HepG2 (cell line): ENCODE data around the gene ABHD12. TPM values are rescaled to one million over a fixed set of nuclear protein-coding genes. Genes with fewer than 3 reads are reported as not detected.
A peak's percentile ranks its signal among the peaks of the same experiment; 100 is the strongest.

Source experiments
- BRD4 ChIP-seq: sonication (generic); formaldehyde crosslinking; IDR thresholded peaks from 2 replicates; pipeline ENCODE4 v1.4.0; 2020; ENCODE audit warnings: missing genetic modification reagents
- CHCHD3 ChIP-seq: sonication (generic); formaldehyde crosslinking; IDR thresholded peaks from 2 replicates; pipeline ENCODE4 v1.8.0; 2022; ENCODE audit warnings: mild to moderate bottlenecking, missing genetic modification reagents, moderate library complexity
- DMAP1 ChIP-seq: IDR thresholded peaks from 2 replicates; pipeline ENCODE4 v1.6.1; 2016
- FOXJ3 ChIP-seq: sonication (generic); formaldehyde crosslinking; IDR thresholded peaks from 2 replicates; pipeline ENCODE4 v1.4.0; 2020; ENCODE audit warnings: missing genetic modification reagents, mild to moderate bottlenecking, borderline replicate concordance
- JDP2 ChIP-seq: sonication (generic); formaldehyde crosslinking; IDR thresholded peaks from 2 replicates; pipeline ENCODE4 v1.8.1; 2022; ENCODE audit warnings: missing genetic modification reagents, borderline replicate concordance
- KLF12 ChIP-seq: sonication (generic); formaldehyde crosslinking; IDR thresholded peaks from 2 replicates; pipeline ENCODE4 v1.4.0; 2020; ENCODE audit warnings: missing genetic modification reagents, borderline replicate concordance
- NCOA1 ChIP-seq: sonication (generic); formaldehyde crosslinking; IDR thresholded peaks from 2 replicates; pipeline ENCODE4 v1.9.0; 2021; ENCODE audit warnings: missing genetic modification reagents
- POGZ ChIP-seq: sonication (generic); formaldehyde crosslinking; IDR thresholded peaks from 2 replicates; pipeline ENCODE4 v1.4.0; 2020; ENCODE audit warnings: mild to moderate bottlenecking, missing genetic modification reagents
- SAFB2 ChIP-seq: sonication (generic); formaldehyde crosslinking; IDR thresholded peaks from 2 replicates; pipeline ENCODE4 v1.5.1; 2020; ENCODE audit warnings: missing genetic modification reagents, low read depth, mild to moderate bottlenecking, borderline replicate concordance
- SP4 ChIP-seq: sonication (generic); formaldehyde crosslinking; IDR thresholded peaks from 2 replicates; pipeline ENCODE4 v1.8.1; 2023; ENCODE audit warnings: mild to moderate bottlenecking, missing genetic modification reagents
- SRSF1 ChIP-seq: fragments of 200-400 bp; formaldehyde crosslinking; optimal IDR thresholded peaks from 2 replicates; pipeline ENCODE3; 2017; ENCODE audit warnings: mild to moderate bottlenecking, low read depth, low read length, moderate library complexity
- THYN1 ChIP-seq: sonication (generic); formaldehyde crosslinking; IDR thresholded peaks from 2 replicates; pipeline ENCODE4 v1.8.1; 2023; ENCODE audit warnings: low read depth, mild to moderate bottlenecking, moderate library complexity, missing genetic modification reagents, borderline replicate concordance
- ZNF34 ChIP-seq: sonication (generic); formaldehyde crosslinking; IDR thresholded peaks from 2 replicates; pipeline ENCODE4 v1.4.0; 2020; ENCODE audit warnings: mild to moderate bottlenecking, missing genetic modification reagents, borderline replicate concordance
- ZNF432 ChIP-seq: sonication (generic); formaldehyde crosslinking; IDR thresholded peaks from 2 replicates; pipeline ENCODE4 v1.5.0; 2020; ENCODE audit warnings: missing genetic modification reagents, mild to moderate bottlenecking, borderline replicate concordance
- ZNF441 ChIP-seq: sonication (generic); formaldehyde crosslinking; IDR thresholded peaks from 2 replicates; pipeline ENCODE4 v1.7.0; 2021; ENCODE audit warnings: missing genetic modification reagents, borderline replicate concordance
- ZNF83 ChIP-seq: sonication (generic); formaldehyde crosslinking; IDR thresholded peaks from 2 replicates; pipeline ENCODE4 v1.4.0; 2020; ENCODE audit warnings: missing genetic modification reagents, mild to moderate bottlenecking, borderline replicate concordance
- polyA plus RNA-seq, 8 experiments: library from polyadenylated mRNA; depleted of rRNA in 3 of 8; stranded (reverse) in 7 of 8; unstranded in 1 of 8; fragments of >200 nt; fragmentation: Illumina TruSeq in 4 of 8; extraction: Trizol in 4 of 8; gene quantifications; 2 replicates each; pipeline versions ENCODE4 v1.2.1 to v1.2.3, GENCODE V29; 2011 to 2016; ENCODE audit warnings: low read depth in 4 of 8, missing spikeins in 1 of 8, mixed read lengths in 1 of 8; ENCODE audit not compliant: insufficient read depth in 1 of 8
- total RNA-seq, 5 experiments: library from RNA; depleted of rRNA; stranded (reverse); fragments of >200 nt; fragmentation: Illumina TruSeq; extraction: Trizol; gene quantifications; 2 replicates each; pipeline ENCODE4 v1.2.3, GENCODE V29; 2016; ENCODE audit warnings: low read depth in 1 of 5
- TF ChIP-seq, protein P1 (sequence below): sonication (generic); formaldehyde crosslinking; IDR thresholded peaks from 2 replicates; pipeline ENCODE4 v1.5.0; 2020; ENCODE audit warnings: mild to moderate bottlenecking, missing genetic modification reagents, borderline replicate concordance
- TF ChIP-seq, protein P2 (sequence below): sonication (generic); formaldehyde crosslinking; IDR thresholded peaks from 2 replicates; pipeline ENCODE4 v1.8.1; 2022; ENCODE audit warnings: mild to moderate bottlenecking, missing genetic modification reagents
- TF ChIP-seq, protein P3 (sequence below): sonication (generic); formaldehyde crosslinking; IDR thresholded peaks from 2 replicates; pipeline ENCODE4 v1.9.0; 2022; ENCODE audit warnings: missing genetic modification reagents, mild to moderate bottlenecking, borderline replicate concordance
- TF ChIP-seq, protein P4 (sequence below): sonication (generic); formaldehyde crosslinking; IDR thresholded peaks from 2 replicates; pipeline ENCODE4 v1.9.0; 2021; ENCODE audit warnings: missing genetic modification reagents, mild to moderate bottlenecking, borderline replicate concordance

Gene ABHD12
- total and polyA plus RNA-seq, 2 of the 13 experiments (the other 11 are each of a cell fraction or from before 2014, with no cell fraction given) = 23.5 to 72.1 TPM

DNA sequence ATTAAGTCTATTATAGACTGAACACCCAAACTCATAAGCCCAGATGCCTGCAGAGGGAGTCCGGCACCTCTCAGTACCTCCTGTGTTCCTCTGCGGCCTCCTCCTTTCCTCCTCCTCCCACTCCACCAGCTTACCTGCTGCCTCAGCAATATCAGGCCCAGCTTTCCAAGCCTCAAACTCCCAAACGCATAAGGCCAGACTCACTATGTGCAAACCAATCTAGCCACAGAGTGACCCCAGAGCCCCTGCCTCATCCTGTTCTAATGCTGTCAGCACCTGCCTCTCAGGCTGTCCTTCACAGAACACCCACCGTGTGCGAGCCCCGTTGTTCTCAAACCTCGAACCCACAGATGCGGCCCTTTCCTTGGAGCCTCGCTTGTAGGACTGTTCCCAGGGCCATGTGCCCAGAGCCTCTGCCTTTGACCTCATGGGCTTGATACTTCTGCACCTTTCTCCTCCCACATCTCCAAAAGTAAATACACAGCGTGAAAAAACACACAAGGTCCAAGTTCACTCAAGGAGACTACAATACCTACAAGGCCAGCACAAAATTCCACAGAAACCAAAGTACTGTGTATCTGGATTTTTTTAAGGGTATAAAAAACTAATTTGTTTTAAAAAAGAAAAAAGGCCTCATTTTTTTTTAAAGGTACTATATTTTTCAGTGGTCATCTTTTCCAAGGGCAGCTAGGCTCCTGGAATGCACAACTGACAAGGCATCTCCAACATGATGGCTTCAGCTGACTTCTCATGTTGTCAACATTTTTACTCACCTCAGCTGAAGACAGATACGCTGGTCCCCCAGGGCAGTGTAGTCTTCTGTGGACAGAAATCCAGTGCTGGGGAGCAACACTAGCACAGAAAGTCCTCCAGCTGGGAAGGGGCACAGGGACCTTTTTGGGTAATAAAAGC, 52.3 kb downstream of the ABHD12 start (continued):
- TF ChIP-seq, protein P1, sequence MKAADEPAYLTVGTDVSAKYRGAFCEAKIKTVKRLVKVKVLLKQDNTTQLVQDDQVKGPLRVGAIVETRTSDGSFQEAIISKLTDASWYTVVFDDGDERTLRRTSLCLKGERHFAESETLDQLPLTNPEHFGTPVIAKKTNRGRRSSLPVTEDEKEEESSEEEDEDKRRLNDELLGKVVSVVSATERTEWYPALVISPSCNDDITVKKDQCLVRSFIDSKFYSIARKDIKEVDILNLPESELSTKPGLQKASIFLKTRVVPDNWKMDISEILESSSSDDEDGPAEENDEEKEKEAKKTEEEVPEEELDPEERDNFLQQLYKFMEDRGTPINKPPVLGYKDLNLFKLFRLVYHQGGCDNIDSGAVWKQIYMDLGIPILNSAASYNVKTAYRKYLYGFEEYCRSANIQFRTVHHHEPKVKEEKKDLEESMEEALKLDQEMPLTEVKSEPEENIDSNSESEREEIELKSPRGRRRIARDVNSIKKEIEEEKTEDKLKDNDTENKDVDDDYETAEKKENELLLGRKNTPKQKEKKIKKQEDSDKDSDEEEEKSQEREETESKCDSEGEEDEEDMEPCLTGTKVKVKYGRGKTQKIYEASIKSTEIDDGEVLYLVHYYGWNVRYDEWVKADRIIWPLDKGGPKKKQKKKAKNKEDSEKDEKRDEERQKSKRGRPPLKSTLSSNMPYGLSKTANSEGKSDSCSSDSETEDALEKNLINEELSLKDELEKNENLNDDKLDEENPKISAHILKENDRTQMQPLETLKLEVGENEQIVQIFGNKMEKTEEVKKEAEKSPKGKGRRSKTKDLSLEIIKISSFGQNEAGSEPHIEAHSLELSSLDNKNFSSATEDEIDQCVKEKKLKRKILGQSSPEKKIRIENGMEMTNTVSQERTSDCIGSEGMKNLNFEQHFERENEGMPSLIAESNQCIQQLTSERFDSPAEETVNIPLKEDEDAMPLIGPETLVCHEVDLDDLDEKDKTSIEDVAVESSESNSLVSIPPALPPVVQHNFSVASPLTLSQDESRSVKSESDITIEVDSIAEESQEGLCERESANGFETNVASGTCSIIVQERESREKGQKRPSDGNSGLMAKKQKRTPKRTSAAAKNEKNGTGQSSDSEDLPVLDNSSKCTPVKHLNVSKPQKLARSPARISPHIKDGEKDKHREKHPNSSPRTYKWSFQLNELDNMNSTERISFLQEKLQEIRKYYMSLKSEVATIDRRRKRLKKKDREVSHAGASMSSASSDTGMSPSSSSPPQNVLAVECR = peak; percentile 75
- peak; percentile 85 for TF ChIP-seq SP4 (CRISPR knock-in tag)
- peak; percentile 93 for TF ChIP-seq FOXJ3 (CRISPR knock-in tag)
- TF ChIP-seq ZNF34 (CRISPR knock-in tag) = no peak
- TF ChIP-seq CHCHD3 (CRISPR knock-in tag) = no peak
- TF ChIP-seq ZNF83 = no peak
- peak; percentile 85; the same call in 1 of the 2 replicates for TF ChIP-seq BRD4 (CRISPR knock-in tag)
- peak; percentile 88; the same call in 1 of the 2 replicates for TF ChIP-seq KLF12
- TF ChIP-seq, protein P2, sequence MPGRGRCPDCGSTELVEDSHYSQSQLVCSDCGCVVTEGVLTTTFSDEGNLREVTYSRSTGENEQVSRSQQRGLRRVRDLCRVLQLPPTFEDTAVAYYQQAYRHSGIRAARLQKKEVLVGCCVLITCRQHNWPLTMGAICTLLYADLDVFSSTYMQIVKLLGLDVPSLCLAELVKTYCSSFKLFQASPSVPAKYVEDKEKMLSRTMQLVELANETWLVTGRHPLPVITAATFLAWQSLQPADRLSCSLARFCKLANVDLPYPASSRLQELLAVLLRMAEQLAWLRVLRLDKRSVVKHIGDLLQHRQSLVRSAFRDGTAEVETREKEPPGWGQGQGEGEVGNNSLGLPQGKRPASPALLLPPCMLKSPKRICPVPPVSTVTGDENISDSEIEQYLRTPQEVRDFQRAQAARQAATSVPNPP (CRISPR knock-in tag) = peak; percentile 91
- no peak for TF ChIP-seq SAFB2 (CRISPR knock-in tag)
- TF ChIP-seq SRSF1 = no peak
- TF ChIP-seq, protein P3, sequence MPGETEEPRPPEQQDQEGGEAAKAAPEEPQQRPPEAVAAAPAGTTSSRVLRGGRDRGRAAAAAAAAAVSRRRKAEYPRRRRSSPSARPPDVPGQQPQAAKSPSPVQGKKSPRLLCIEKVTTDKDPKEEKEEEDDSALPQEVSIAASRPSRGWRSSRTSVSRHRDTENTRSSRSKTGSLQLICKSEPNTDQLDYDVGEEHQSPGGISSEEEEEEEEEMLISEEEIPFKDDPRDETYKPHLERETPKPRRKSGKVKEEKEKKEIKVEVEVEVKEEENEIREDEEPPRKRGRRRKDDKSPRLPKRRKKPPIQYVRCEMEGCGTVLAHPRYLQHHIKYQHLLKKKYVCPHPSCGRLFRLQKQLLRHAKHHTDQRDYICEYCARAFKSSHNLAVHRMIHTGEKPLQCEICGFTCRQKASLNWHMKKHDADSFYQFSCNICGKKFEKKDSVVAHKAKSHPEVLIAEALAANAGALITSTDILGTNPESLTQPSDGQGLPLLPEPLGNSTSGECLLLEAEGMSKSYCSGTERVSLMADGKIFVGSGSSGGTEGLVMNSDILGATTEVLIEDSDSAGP (CRISPR knock-in tag) = peak; percentile 57
- no peak for TF ChIP-seq ZNF432 (CRISPR knock-in tag)
- no peak; the same call in 1 of the 2 replicates for TF ChIP-seq JDP2 (CRISPR knock-in tag)
- peak; percentile 91 for TF ChIP-seq DMAP1 (CRISPR knock-in tag)
- peak; percentile 89 for TF ChIP-seq ZNF441
- TF ChIP-seq THYN1 (CRISPR knock-in tag) = no peak
- no peak for TF ChIP-seq NCOA1 (CRISPR knock-in tag)
- TF ChIP-seq, protein P4, sequence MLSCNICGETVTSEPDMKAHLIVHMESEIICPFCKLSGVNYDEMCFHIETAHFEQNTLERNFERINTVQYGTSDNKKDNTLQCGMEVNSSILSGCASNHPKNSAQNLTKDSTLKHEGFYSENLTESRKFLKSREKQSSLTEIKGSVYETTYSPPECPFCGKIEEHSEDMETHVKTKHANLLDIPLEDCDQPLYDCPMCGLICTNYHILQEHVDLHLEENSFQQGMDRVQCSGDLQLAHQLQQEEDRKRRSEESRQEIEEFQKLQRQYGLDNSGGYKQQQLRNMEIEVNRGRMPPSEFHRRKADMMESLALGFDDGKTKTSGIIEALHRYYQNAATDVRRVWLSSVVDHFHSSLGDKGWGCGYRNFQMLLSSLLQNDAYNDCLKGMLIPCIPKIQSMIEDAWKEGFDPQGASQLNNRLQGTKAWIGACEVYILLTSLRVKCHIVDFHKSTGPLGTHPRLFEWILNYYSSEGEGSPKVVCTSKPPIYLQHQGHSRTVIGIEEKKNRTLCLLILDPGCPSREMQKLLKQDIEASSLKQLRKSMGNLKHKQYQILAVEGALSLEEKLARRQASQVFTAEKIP (CRISPR knock-in tag) = no peak
- peak; percentile 77; the same call in 1 of the 2 replicates for TF ChIP-seq POGZ (CRISPR knock-in tag)
